ENCODE results near the gene CLK1.
"Not testable (repeated sequence)": the region's sequence is repeated elsewhere in the genome, so short reads cannot be mapped to it uniquely, and the experiment has no call there.

CLK1 gene

DNA sequence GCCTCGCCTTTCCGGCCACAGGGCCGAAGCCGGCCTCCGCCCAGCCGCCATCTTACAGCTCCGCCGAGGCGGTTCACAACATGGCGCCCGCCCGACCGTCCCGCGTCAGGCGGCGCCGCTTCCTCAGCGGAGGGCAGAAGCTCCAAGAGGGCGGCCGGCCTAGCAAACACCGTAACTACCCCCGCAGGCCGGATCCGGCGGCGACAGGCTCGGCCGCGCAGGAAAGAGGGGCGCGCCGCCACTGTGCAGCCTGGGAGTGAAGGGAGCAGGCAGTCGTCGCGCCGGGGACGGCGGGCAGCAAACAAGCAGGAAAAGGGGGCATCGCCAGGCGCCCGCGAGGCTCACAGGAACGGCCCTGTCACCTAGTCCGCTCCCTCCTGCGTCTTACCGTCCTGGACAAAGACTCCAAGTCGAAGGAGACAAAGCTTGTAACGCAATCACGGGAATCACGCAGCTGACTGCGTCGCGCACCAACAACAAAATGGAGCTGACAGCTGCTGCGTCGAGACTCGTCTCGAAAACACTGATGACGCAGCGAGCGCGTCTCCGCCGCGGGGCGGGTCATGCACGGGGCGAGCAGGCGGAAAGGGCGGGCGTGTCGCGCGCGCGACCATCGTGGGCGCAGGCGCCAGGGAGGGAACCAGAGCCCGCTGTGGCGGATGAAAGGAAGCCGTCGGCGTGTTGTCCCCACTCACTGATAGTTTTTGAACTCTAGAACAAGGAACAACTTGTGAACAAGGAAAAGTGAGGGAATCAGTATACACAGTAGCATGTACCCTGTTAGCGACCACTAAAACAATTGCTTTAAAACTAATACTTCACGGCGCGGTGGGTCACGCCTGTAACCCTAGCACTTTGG is at the start of gene CLK1:
CLK1 (minus strand) TSS at position 483 of the 859 bp plus-strand sequence. CDS start 2,796 bp downstream, outside the sequence.
- no peaks in the 10 kb centered on the region for H3K27me3 Mint-ChIP-seq
- peak within 1 kb of the TSS; percentile 100 for H3K27ac Mint-ChIP-seq
- ATAC-seq: peak; percentile 88
- peaks cover 49% of the 10 kb centered on the region for H3K4me1 Mint-ChIP-seq
- H3K9me3 Mint-ChIP-seq: no peaks in the 10 kb centered on the region
- peak; percentile 89 to 94 for DNase-seq
- H3K4me3 Mint-ChIP-seq: peak within 1 kb of the TSS; percentile 87 to 94

DNA sequence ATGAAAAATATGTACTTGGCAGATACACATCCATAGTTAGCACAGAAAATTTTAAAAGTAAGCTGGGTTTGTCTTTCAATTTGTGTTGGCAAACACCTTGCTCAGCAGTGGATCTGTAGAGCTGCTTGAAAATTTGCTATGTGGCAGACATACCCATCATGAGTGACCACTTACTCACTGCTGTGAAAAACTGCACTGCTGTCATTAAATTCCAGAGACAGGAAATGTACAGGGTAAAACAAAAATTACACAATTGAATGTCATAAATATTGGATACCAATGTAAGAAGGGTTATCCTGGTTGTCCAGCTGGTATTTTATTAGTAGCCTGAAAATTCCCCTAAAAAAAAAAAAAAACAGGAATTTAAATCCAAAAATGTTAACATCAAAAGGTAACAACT is 49.2 kb upstream of the CLK1 start:
- Mint-ChIP-seq H3K27ac (no peak overlapping the region), H3K9me3 (no peaks in the 10 kb centered on the region), H3K4me3 (no peak overlapping the region), H3K27me3 (no peaks in the 10 kb centered on the region), H3K4me1 (no peaks in the 10 kb centered on the region)
- ATAC-seq: no peak
- DNase-seq: no peak

DNA sequence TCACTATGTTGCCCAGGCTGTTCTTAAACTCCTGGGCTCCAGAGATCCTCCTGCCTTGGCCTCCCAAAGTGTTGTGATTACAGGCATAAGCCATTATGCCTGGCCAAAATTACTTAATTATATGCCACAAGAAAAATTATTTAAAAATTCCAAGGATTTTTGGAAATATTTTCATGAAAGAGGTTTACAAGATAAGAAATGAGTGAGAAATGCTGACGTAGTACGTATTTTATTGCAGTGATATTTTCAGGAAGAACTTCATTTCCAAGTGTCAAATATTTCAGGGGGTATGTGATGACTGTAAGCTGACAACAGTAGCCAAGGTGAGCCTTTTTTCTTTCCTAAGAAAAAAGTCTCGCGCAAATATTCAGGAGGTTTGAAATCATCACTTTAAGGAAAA is 45.5 kb upstream of the CLK1 start:
- H3K4me3 Mint-ChIP-seq: no peak overlapping the region
- DNase-seq (no peak), ATAC-seq (no peak)
- H3K4me1 Mint-ChIP-seq: no peaks in the 10 kb centered on the region
- H3K9me3 Mint-ChIP-seq: no peaks in the 10 kb centered on the region
- H3K27me3 Mint-ChIP-seq: no peaks in the 10 kb centered on the region
- peak overlapping the region in 1 of 2 donors; percentile 18 for H3K27ac Mint-ChIP-seq

DNA sequence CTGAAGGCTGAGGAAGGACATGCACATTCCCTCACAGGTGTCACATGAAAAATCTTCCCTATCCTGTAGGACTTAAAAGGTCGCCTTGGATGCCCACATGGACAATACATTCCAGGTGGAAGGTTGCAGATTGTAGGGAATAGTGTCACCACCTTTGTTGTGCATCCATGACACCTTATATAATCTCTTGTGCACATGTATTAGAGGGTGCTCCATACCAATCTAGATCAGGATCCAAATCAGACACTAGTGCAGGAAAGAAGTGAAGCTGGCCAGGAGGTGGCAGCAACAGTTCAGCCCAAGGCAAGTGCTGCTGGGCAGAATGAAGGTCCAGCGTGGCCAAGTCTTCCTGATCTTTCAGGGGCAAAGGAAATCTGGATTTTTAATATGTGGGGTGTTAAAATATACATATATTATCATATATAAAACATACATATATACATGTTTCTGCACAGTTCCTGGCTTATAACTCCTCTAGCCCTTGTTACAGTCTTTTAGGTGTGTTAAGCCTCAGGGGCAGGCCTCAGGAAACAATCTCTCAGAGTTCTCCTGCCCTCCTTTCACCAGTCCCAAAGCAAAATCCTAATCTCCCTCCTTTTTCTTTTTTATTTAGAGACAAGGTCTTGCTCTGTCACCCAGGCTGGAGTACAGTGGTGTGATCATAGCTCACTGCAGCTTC is 41.3 kb upstream of the CLK1 start:
- no peak overlapping the region for H3K4me3 Mint-ChIP-seq
- DNase-seq (peak; percentile 28 to 60), ATAC-seq (peak; percentile 57)
- H3K4me1 Mint-ChIP-seq: peaks cover 10% of the 10 kb centered on the region
- H3K27me3 Mint-ChIP-seq: no peaks in the 10 kb centered on the region
- H3K9me3 Mint-ChIP-seq: no peaks in the 10 kb centered on the region
- H3K27ac Mint-ChIP-seq: no peak overlapping the region

DNA sequence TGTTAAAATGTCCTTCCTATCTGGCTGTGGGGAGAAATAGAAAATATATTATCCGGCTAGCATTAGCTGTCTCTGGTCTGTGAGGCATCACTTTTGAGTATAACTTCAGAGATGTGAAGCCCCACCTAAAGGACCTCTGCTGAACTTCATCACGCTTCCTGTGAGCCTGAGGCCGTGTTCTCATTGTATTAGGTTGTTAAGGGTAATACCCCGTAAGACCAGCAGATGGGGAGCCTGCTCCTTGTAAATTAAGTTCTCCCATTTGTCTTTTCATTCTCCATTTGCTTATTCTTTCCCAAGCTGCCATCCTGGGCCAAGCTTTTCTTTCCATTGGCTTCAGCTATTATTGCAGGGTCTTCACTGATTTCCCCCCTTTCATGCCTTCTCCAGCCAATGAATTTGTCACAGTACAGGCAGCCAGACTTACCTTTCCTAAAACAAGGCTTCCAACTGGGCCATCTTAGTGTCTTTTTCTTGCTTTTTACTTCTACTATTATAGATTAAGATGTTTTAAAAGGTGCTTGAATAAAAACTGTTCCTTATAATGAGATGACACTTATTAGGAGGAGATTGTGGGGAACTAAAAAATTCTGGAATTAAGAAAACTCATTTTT is 37.1 kb upstream of the CLK1 start:
- no peak overlapping the region for H3K4me3 Mint-ChIP-seq
- ATAC-seq (peak; percentile 100), DNase-seq (peak; percentile 66 to 77)
- peaks cover 20% of the 10 kb centered on the region for H3K4me1 Mint-ChIP-seq
- H3K27me3 Mint-ChIP-seq: no peaks in the 10 kb centered on the region
- H3K27ac Mint-ChIP-seq: no peak overlapping the region
- H3K9me3 Mint-ChIP-seq: no peaks in the 10 kb centered on the region

DNA sequence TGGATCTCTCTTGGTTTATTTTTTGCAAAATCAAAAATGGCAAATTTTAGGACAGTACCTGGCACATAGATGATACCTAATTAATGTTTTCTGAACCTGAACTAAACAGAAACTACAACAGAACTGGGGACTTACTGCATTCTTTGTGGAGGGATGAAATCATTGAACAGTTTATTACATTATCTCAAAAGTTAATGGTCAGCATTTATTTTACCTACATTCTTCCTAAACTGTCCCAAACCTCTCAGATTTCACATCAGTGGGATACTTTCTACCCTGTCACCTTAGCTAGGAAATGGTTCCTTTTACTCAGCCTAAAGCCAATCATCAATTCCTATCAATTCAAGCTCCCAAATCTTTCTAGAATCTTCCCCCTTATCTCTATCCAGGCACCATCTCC is 35.0 kb upstream of the CLK1 start:
- H3K4me3 Mint-ChIP-seq: no peak overlapping the region
- ATAC-seq: no peak
- peak overlapping the region in 1 of 2 donors; percentile 33 for H3K27ac Mint-ChIP-seq
- no peaks in the 10 kb centered on the region for H3K27me3 Mint-ChIP-seq
- H3K9me3 Mint-ChIP-seq: no peaks in the 10 kb centered on the region
- H3K4me1 Mint-ChIP-seq: peaks cover 20% of the 10 kb centered on the region
- no peak for DNase-seq

DNA sequence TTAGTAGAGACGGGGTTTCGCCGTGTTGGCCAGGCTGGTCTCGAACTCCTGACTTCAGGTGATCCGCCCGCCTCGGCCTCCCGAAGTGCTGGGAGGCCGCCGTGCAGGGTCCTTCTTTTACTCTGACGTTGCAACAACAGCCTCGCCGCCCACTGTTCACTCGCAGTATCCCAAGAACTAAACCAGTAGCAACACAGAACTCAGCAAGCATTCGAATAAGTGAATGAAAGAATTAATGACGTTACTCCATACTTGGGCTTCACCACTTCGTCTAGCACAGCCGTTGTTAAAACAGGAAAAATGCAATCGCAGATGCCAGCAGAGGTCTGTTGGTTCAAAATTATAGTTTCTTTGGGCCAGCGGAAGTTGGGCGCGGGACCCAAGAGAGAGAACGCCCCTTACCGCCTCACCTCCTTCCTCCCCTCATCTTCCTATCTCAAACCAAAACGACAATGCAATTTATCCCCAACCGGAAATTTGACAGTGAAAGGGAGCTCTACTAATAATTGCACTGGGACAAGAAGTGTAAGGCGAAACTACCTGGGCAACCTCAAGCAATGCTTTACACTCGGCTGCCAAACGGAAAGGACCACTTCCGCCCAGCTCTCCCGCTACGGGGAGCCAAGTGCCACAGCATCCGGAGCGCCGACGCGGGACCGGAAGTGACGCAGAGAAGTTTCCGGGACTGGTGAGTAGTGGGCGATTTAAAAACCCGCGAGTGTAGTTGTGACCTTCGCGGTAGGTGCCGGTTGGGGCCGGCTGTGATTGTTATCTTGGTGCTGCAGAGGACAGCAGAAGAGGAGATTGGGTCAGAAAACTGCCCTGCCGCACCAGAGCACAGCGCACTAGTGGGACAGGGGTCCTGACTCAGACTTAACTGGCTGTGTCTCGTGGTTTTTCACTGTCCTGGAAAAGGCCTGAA is 24.5 kb upstream of the CLK1 start, which contains the start of the genes NIF3L1 and PPIL3:
NIF3L1 (plus strand) TSS at position 668 of the 922 bp plus-strand sequence. CDS start 2,573 bp downstream, outside the sequence.
PPIL3 (minus strand) TSS at position 374 of the 922 bp plus-strand sequence. CDS start 1,462 bp downstream, outside the sequence.
- peak within 1 kb of the TSS; percentile 100 for H3K27ac Mint-ChIP-seq
- H3K4me1 Mint-ChIP-seq: peaks cover 53% of the 10 kb centered on the region
- H3K27me3 Mint-ChIP-seq: no peaks in the 10 kb centered on the region
- no peaks in the 10 kb centered on the region for H3K9me3 Mint-ChIP-seq
- peak; percentile 92 for ATAC-seq
- DNase-seq: peak; percentile 97 to 99
- H3K4me3 Mint-ChIP-seq: peak within 1 kb of the TSS; percentile 97 to 98

DNA sequence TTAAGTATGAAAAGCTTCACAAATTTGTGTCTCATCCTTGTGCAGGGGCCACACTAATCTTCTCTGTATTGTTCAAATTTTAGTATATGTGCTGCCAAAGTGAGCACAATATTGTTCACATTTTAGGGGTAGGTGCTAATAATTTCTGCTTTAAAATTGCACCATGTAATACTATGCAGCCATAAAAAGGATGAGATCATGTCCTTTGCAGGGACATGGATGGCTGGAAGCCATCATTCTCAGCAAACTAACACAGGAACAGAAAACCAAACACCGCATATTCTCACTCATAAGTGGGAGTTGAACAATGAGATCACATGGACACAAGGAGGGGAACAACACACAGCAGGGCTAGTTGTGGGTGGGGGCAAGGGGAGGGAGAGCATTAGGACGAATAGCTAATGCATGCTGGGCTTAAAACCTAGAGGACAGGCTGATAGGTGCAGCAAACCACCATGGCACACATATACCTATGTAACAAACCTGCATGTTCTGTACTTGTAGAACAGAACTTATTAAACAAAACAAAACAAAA is 17.3 kb upstream of the CLK1 start:
- ATAC-seq, H3K27me3 Mint-ChIP-seq, DNase-seq, H3K4me3 Mint-ChIP-seq, H3K27ac Mint-ChIP-seq, H3K9me3 Mint-ChIP-seq: not testable (repeated sequence)
- H3K4me1 Mint-ChIP-seq: peaks cover 11% of the 10 kb centered on the region

DNA sequence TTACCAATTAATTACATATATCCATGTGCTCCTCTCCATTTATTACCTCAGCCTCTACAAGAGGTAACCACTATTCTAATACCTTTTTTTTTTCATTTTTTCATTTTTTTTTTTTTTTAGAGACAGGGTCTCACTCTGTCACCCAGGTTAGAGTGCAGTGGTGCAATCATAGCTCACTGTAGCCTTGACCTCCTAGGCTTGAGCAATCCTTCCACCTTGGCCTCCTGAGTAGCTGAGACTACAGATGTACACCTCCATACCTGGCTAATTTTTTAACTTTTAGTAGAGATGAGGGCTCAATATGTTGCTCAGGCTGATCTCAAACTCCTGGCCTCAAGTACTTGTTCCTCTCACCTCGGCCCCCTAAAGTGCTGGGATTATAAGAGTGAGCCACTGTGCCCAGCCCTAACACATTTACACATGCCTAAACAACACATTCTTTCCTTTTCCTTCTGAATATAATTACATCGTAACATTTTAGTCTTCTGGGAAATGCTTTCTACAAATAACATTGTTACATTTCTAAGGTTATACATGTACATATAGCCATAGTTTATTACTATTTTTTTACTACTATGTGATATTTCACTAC is 13.9 kb upstream of the CLK1 start:
- H3K27me3 Mint-ChIP-seq: no peaks in the 10 kb centered on the region
- DNase-seq (no peak), ATAC-seq (no peak)
- no peak overlapping the region for H3K4me3 Mint-ChIP-seq
- H3K9me3 Mint-ChIP-seq: no peaks in the 10 kb centered on the region
- peaks cover 7% of the 10 kb centered on the region for H3K4me1 Mint-ChIP-seq
- peak overlapping the region in 1 of 2 donors; percentile 71 for H3K27ac Mint-ChIP-seq

DNA sequence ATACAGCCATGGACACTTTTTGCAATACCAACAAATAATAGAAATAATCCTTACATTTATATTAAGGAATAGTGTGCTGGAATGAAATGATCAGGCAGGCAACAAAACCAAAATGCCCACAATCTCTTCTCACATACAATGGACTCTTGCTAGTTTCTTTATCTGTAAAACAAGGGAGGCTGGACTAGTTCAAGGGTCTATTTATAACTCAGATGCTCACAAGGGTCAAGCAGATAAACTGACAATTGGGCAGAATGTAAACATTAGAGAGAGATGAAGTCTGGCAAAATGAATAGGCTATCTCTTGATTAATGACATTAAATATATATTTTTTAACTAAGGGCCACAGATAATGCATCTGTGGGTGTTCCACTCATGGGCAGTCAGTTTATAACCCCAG is 13.0 kb upstream of the CLK1 start:
- H3K27ac Mint-ChIP-seq: no peak overlapping the region
- H3K9me3 Mint-ChIP-seq: no peaks in the 10 kb centered on the region
- H3K27me3 Mint-ChIP-seq: no peaks in the 10 kb centered on the region
- ATAC-seq: no peak
- DNase-seq: no peak
- H3K4me3 Mint-ChIP-seq: no peak overlapping the region
- peaks cover 7% of the 10 kb centered on the region for H3K4me1 Mint-ChIP-seq

DNA sequence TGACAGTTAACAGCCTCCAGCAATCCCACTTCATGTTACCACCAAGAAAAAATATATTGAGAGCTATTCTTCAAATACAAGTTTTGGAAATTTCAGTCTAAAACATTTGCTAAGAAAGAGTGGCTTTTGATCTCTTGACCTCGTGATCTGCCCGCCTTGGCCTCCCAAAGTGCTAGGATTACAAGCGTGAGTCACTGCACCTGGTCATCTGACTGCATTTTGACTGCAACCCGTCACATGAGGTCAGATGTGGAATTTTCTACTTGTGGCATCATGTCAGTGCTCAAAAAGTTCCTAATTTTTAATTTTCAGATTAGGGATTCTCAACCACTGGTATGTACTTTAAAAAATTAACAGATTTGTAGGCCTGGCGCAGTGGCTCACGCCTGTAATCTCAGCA is 9.1 kb upstream of the CLK1 start:
- DNase-seq: no peak
- no peaks in the 10 kb centered on the region for H3K9me3 Mint-ChIP-seq

DNA sequence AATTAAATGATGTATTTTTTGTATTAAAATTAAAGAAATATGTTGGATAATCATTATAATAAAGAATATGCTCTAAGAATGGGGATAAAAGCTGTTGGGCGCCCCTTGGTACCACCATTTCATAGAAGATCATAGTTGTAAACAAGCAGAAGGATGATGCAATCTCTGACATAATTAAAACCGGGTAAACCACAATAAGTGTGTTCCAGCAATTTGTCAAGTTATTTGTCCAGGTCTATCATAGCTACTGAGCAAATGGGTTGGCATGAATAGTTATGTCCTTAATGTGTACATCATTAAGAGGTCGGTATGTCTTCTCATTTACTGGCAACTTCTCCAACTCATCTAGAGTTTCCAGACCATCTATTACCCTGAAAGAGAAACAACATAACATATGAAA is 6.7 kb upstream of the CLK1 start:
- Mint-ChIP-seq H3K27me3 (no peaks in the 10 kb centered on the region), H3K9me3 (no peaks in the 10 kb centered on the region), H3K4me3 (peak overlapping the region in 1 of 2 donors; percentile 35), H3K4me1 (peaks cover 10% of the 10 kb centered on the region), H3K27ac (peak overlapping the region in 1 of 2 donors; percentile 93)
- DNase-seq: no peak
- ATAC-seq: peak; percentile 73

More for the DNA sequence above, 9.1 kb upstream of the CLK1 start:
- H3K4me3 Mint-ChIP-seq: no peak overlapping the region
- no peak overlapping the region for H3K27ac Mint-ChIP-seq
- no peaks in the 10 kb centered on the region for H3K27me3 Mint-ChIP-seq
- peaks cover 10% of the 10 kb centered on the region for H3K4me1 Mint-ChIP-seq
- no peak for ATAC-seq

DNA sequence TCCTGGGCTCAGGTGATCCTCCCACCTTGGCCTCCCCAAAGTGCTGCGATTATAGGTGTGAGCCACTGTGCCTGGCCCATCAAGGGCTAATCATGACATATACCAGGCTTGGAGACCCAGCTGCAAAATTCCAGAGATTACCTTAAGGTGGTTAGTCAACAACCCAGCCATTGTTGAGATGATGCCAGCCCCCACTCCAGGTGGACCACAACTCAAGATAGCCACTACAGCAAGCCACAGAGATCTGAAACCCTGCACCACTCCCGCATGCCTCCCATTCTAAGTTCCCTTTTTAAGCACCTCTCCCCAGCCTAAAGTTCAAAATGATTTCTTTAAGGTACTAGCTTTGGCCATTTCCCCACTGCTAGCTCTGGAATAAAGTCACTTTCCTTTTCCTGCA is 4.6 kb upstream of the CLK1 start:
- Mint-ChIP-seq H3K4me3 (no peak overlapping the region), H3K27me3 (no peaks in the 10 kb centered on the region), H3K4me1 (peaks cover 26% of the 10 kb centered on the region), H3K9me3 (no peaks in the 10 kb centered on the region), H3K27ac (peak overlapping the region; percentile 46 to 87)
- ATAC-seq: no peak
- no peak for DNase-seq

DNA sequence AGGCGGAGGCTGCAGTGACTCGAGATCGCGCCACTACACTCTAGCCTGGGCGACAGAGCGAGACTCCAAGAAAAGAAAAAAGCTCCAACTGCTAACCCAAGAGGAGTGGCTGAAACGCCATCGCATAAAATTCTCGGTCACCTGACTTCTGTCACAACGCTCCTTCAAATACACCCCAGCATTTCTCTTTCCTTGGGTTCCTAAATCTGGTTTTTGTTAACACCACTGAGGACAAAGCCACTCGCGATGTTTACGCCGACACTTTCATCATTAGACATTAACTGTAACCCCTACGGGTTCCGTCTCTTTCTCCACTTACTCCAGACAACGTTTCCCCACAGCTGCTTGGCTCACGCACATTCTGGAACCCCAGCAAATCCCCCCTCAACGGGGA is 679 bp downstream of the CLK1 start:
- DNase-seq (peak in 1 of 2 donors; percentile 38), ATAC-seq (peak; percentile 1)
- H3K4me1 Mint-ChIP-seq: peaks cover 47% of the 10 kb centered on the region
- H3K4me3 Mint-ChIP-seq: peak overlapping the region; percentile 87 to 94
- no peaks in the 10 kb centered on the region for H3K27me3 Mint-ChIP-seq
- peak overlapping the region; percentile 100 for H3K27ac Mint-ChIP-seq
- no peaks in the 10 kb centered on the region for H3K9me3 Mint-ChIP-seq

All from stimulated activated naive CD8-positive, alpha-beta T cell treated with anti-CD3 and anti-CD28 coated beads, Interleukin-15, amount 100 ng/mL, for 72 hours (primary cell).